Astrocyte (in vitro differentiated cells and primary cell): ENCODE measurements around the gene AGRN.

Experiments used
- EZH2 ChIP-seq: IDR thresholded peaks from 2 replicates; pipeline ENCODE4 v1.6.1; 2012; ENCODE audit warnings: mild to moderate bottlenecking, low read length, inconsistent platforms; ENCODE audit not compliant: insufficient read depth
- TF ChIP-seq, protein P1 (sequence below): IDR thresholded peaks from 2 replicates; pipeline ENCODE4 v1.5.1; 2011; ENCODE audit warnings: low read depth, mild to moderate bottlenecking, inconsistent platforms, low read length, moderate library complexity; ENCODE audit not compliant: insufficient read depth

DNA sequence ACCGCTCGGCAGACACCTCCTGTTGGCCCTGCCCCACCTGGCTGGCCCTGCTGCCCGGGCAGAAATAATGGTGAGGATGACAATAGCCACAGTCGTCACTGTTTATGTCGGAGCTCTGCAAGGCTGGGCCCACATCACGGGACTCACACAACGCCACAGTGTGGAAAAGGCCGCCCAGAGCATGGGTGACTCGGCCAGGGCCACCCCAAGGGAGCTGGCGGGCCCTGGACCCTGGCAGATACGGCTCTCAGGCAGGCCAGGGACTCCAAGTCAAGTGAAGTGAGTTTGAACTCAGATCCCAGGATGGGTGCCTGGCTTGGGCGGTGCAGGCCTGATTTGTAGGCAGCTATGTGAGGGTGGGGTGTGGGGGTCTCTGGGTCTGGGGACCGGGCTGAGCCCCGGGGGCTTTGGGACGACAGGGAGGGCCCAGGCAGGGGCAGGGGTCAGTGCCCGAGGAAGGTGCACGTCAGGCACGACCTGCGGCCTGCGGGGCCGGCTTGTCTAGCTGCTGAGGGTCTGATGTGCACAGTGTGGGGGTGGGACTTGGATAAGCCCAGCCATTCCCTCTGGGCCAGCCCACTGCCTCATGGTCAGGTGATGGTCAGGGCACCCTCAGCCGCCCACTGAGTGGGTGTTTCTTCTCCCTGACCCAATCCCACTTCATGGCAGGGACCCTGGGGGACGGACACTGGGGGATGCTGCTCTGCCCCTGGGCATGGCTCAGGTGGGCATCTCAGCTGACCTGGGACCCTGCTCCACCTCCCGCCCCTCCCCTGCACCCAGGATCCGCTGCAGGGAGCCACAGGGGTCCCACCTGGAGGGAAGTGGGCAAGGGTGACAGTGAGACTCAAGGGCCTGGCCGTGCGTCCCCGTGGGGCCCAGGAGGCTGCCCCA is 53.2 kb downstream of the AGRN start:
- TF ChIP-seq EZH2, result no peak
- TF ChIP-seq, protein P1, sequence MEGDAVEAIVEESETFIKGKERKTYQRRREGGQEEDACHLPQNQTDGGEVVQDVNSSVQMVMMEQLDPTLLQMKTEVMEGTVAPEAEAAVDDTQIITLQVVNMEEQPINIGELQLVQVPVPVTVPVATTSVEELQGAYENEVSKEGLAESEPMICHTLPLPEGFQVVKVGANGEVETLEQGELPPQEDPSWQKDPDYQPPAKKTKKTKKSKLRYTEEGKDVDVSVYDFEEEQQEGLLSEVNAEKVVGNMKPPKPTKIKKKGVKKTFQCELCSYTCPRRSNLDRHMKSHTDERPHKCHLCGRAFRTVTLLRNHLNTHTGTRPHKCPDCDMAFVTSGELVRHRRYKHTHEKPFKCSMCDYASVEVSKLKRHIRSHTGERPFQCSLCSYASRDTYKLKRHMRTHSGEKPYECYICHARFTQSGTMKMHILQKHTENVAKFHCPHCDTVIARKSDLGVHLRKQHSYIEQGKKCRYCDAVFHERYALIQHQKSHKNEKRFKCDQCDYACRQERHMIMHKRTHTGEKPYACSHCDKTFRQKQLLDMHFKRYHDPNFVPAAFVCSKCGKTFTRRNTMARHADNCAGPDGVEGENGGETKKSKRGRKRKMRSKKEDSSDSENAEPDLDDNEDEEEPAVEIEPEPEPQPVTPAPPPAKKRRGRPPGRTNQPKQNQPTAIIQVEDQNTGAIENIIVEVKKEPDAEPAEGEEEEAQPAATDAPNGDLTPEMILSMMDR, result no peak
